ENCODE results near the gene FLNC.

FLNC gene

DNA sequence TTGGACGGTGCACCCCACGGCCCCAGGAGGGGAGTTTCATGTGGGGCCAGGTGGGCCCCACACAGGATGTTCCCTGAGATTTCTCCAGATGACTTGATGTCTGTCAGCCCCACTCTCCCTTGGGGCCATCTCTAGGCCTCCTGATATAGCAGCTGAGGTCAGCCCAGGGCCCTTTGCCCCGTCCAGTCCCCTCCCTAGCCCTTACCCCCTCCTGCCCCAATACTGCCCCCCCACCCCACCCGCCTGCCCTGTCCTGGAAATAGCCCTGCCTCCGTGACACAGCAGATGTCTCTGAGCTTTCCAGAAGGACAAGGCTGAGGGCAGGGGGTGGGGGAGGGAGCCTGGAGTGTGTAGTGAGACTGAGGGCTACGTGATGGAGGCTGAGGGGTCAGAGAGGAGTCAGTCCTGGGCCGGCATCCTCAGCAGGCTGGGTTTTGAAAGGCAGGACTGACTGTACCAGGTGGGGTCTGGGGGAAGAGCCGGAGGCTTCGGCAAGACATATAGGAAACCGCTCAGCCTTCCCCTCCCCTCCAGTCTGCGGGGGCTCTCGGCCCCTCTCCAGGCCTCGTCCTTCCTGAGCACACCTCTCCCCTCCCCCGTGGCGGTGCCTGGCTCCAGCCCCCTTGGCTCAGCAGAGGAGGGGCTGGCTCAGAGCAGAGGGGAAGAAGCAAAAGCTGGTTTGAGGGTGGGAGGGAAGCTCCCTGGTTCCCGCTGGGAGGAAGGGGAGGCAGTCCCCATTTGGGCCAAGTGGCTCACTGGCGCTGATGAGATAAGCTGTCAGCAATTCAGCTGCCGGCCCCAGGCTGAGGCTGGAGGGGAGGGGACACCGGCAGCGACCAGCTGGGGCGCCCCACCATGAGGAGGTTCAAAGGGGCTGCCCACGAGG is 2.0 kb downstream of the FLNC start:
- no peak for DNase-seq

DNA sequence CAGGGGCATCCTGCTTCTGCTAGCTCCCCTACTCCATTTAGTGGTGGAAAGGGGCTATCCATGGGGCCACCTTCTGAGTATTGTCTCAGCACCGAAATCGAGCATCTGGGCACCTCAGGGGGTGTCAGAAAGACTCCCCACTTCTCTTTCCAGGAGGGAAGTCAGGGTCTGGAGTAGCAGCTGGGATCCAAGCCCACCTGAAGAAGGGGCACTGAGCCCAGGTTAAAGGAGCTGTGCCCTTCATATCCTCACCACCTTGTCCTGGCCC is 2.6 kb downstream of the FLNC start:
- no peak for DNase-seq

DNA sequence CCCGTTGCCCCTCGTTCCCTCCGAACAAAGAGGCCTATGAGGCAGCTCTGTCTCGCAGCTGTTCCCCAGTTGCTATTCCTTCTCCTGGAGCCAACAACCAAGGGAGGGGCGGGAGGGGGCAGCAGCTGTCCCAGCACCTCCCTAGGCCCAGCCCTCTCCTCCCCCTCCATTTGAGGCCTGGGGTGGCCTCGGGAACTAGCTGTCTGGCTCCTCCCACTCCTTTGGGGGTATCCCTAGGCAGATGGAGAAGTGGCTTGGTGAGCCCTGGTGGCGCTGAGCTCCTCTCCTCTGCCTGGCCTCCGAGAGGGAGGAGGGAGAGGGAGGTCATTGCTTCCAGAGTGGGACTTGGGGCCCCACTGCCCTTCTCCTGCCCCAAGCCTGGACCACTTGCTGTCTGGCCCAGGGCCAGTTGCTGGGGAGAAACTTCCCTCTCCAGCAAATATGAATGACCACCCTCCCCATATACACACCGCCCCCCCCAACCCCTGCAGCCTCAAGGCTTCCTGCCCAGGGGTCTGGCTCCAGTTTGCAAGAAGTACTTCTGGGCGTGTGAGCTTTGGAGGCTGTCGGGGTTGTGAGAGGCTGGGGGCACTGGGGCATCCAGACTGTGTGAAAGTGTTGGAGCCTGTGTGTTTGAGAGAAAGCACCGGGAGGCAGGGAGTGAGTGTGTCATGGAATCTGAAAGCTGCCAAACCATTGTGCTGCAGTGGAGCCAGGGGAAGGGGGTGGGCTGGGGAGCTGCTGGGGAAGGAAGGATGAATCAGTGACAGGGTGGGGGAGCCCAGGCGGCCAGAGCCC is 3.1 kb downstream of the FLNC start:
- DNase-seq, result no peak

DNA sequence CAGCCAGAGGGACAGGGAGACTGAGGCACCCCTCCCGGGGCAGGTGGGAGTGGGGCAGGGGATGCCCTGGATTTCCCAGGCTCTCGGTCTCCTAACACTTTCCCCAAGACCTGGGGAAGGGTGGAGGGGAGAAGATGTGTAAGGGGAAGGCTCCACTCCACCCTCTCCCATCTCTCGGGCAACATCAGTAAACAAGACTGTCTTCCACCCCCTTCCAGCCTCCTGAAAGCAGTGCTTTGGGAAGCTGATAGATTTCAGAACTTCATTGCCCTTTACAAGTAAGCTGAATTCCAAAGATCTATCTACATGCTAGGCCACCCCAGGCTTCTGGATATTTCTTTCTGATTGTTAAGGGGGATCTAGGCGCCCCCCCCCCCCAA is 3.7 kb downstream of the FLNC start:
- no peak for DNase-seq

DNA sequence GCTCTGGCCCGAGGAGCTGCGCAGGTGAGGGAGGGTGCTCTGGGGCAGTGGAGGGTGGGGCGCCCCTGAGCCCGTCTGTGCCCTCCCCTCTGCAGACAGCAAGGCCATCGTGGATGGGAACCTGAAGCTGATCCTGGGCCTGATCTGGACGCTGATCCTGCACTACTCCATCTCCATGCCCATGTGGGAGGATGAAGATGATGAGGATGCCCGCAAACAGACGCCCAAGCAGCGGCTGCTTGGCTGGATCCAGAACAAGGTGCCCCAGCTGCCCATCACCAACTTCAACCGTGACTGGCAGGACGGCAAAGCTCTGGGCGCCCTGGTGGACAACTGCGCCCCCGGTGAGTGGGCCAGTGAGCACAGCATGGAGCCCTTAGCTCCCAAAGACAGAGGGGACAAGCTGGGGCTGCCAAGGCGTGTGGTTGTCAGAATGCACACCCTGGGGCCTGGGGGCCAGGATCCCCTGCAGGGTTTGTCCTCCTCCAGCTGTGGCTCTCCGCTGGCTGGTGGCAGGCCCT is 5.1 kb downstream of the FLNC start:
- no peak for DNase-seq

DNA sequence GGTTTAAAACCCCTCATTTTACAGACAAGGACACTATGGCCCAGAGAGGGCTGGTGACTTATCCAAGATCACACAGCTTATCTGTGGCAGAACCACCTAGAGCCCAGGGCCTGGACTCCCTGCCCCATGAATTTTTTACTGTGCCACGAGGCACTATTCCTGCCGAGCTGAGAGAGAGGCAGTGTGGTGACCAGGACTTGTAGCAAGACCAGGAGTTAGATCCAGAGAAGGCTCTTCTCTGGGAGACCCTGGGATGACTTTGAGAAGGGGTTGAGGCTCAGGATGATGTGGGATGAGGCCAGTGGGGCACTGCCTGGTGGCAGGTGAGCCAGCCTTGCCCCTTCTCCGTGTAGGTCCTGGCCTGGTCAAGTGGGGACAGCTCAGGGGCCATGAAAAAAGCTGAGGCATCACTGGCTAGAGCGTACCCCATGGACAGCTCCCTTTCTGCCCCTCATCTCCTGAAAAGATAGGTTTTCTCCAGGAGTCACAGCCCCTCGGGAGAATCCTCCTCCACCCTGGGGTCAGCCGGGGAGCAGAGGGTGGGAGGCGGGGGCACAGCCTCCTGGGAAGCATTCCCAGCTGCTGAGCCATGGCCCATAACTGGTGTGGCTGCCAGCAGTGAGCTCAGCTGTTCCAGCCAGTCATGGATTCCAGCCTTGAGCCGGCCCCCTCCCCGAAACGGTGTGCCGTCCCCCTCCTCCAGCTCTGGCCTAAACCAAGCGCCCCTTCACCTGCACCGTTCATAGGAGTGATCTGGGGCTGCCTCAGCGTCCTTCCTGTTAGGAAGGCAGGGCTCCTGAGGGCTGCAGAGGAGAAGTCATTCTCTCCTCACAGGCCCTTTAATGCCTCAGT is 5.8 kb downstream of the FLNC start:
- no peak for DNase-seq

DNA sequence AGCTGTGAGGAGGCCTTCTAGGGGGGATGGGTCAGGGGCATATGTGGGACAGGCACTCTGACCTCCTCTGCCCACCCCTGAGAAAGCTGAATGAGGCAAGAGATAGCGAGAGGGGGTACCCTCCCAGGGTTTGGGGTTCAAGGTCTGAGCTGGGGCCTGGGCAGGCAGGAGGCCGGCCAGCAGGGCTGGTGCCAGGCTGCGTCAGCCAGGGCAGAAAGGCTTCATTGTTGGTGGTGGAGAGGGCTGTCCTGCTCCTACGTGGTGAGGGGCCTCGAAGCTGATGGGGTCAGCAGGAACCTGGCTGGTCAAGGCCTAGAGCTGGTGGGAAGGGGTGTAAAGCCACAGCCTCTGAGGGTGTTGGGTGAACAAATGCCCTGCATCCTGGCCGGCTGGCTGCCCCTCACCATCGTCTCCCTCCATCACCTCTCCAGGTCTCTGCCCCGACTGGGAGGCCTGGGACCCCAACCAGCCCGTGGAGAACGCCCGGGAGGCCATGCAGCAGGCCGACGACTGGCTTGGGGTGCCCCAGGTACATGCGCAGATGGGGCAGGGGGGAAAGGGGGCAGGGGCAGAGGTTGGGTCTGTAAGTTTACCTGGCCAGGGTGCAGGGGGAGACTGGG is 6.6 kb downstream of the FLNC start:
- DNase-seq, result no peak

DNA sequence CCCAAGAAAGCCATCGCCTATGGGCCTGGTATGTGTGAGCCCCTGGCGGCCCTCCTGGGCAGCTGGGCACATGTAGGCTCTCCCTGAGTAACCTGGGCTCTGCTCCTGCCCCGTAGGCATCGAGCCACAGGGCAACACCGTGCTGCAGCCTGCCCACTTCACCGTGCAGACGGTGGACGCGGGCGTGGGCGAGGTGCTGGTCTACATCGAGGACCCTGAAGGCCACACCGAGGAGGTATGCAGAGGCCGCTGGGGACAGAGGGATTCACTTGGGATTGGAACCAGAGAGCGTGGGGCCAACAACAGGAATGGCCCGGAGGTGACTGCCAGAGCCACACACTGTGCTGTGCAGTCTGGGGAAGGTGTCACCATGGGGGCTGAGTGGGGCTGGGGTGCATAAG is 7.3 kb downstream of the FLNC start:
- no peak for DNase-seq

DNA sequence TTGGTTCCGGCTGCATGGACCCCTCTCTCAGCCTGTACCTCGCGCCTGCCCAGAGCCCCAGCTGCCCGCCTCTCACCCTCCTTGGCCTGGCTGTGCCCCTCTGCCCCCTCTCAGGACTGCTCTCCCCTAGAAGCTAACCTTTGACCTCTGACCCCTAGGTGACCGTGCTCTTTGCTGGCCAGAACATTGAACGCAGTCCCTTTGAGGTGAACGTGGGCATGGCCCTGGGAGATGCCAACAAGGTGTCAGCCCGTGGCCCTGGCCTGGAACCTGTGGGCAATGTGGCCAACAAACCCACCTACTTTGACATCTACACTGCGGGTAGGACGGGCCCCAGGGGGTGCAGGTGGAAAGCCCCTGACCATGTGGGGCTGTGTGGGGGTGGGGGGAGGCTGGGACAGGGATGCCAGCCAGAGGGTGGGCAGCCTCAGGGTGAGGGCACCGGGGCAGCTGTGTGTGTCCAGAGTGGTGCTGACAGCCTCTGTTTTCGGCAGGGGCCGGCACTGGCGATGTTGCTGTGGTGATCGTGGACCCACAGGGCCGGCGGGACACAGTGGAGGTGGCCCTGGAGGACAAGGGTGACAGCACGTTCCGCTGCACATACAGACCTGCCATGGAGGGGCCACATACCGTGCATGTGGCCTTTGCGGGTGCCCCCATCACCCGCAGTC is 8.0 kb downstream of the FLNC start:
- no peak for DNase-seq

DNA sequence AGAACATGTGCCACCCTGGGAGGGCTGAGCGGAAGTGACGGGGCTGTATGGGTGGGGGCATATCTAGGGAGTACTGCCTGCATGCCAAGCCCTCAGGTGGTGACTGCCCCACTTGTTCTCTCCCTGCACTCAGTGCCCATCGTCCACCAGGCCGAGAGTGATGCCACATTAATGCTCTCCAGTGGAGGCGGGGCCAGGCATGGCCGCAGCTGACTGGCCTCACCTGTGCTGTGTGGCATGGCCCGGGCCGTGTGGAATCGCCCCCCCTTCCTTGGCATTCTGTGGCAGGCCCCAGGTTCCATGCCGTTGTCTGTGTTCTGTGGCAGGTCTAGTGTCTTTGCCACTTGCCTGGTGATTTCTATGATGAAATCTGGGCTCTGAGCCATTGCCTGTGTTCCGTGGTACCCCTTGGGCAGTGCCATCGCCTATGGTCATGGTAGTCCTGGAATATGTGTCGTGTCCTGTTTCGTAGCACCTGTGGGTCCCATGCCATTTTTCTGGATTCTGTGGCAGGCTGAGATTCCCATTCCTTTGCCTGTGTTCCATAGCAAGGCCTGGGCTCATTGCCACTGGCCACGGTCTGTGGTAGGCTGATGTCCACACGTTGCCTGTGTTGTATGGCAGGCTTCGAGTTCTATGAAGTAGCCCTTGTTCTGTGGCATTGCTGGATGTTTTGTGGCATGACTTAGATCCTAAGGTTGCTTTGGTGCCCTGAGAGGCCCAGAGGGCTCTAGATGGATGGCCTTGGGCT is 8.9 kb downstream of the FLNC start:
- no peak for DNase-seq

DNA sequence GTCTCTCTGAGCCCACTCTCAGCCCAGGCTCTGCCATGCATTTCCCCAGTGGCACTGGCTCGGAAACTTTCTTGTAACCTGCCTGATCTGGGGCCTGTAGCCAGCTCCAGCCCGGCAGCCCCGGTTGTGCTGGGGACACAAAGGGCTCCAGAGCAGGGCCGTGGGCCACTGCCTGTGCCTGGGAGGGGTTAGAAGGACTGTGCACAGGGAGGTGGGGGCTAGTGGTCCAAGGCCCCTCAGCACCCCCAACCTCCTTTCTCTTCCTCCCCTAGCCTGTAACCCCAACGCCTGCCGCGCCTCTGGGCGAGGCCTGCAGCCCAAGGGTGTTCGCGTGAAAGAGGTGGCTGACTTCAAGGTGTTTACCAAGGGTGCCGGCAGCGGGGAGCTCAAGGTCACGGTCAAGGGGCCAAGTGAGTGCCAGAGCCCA is 9.6 kb downstream of the FLNC start:
- no peak for DNase-seq

DNA sequence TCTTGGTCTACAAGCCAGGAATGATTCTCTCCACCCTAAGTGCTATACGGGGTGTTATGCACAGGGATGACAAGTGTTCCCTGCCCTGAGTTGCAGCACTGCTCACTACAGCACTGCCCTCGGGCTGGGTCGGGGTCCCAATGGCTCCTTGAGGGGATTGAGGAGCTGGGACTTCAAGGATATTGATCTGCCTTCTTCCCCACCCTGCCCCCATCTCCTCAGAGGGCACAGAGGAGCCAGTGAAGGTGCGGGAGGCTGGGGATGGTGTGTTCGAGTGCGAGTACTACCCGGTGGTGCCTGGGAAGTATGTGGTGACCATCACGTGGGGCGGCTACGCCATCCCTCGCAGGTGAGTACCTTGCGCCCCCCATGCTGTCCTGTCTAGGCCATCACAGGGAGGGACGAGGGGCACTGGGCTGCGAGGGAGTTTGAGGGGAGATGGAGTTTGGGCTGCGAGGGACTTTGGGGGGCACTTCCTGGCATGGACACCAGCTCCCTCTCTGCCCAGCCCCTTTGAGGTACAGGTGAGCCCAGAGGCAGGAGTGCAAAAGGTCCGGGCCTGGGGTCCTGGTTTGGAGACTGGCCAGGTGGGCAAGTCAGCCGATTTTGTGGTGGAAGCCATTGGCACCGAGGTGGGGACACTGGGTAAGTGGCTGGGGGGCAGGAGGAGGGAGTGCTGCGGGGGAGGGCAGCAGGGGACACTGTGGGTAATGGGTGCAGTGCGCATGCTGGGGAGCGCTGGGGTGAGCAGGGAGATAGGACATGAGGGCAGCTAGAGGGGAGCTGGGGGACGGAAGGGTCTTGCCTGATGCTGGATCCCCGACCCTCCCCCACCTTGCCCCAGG is 10.3 kb downstream of the FLNC start:
- no peak for DNase-seq

DNA sequence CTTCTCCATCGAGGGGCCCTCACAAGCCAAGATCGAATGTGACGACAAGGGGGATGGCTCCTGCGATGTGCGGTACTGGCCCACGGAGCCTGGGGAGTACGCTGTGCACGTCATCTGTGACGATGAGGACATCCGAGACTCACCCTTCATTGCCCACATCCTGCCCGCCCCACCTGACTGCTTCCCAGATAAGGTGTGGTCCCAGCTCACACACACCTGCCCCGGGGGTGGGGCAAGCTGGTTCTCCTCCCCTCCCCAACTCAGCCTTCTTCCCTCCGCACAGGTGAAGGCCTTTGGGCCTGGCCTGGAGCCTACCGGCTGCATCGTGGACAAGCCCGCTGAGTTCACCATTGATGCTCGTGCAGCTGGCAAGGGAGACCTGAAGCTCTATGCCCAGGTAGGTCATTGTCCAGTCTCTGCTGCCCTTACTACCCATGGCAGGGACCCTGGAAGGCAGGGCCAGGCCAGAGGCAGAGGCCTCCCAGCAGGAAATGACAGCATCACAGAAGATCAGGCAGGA is 11.0 kb downstream of the FLNC start:
- DNase-seq, result no peak

DNA sequence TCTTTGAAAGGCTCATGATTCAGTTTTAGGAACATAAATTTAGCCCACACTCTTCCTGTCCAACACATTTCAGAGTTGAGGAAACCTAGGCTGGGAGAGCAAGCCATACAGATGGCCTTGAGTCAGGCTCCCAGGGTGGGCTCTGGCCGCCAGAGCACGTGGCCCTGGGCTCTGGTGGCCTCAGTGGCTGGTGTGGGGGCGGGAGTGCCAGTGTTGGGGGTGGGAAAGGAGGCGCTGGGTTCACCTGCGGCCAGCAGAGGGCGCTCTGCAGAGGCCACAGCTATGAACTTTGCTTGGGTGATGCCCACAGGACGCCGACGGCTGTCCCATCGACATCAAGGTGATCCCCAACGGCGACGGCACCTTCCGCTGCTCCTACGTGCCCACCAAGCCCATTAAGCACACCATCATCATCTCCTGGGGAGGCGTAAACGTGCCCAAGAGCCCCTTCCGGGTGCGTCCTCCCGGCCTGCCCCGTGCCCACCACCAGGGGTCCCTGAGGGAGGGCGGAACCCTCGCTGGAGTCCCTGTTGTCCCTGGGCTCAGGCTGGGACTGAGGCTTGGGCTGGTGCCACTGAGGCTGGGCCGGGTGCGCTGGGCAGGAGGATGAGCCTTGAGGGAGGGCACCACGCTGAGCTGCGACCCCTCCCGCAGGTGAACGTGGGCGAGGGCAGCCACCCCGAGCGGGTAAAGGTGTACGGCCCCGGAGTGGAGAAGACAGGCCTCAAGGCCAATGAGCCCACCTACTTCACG is 11.9 kb downstream of the FLNC start:
- DNase-seq, result peak; percentile 69

DNA sequence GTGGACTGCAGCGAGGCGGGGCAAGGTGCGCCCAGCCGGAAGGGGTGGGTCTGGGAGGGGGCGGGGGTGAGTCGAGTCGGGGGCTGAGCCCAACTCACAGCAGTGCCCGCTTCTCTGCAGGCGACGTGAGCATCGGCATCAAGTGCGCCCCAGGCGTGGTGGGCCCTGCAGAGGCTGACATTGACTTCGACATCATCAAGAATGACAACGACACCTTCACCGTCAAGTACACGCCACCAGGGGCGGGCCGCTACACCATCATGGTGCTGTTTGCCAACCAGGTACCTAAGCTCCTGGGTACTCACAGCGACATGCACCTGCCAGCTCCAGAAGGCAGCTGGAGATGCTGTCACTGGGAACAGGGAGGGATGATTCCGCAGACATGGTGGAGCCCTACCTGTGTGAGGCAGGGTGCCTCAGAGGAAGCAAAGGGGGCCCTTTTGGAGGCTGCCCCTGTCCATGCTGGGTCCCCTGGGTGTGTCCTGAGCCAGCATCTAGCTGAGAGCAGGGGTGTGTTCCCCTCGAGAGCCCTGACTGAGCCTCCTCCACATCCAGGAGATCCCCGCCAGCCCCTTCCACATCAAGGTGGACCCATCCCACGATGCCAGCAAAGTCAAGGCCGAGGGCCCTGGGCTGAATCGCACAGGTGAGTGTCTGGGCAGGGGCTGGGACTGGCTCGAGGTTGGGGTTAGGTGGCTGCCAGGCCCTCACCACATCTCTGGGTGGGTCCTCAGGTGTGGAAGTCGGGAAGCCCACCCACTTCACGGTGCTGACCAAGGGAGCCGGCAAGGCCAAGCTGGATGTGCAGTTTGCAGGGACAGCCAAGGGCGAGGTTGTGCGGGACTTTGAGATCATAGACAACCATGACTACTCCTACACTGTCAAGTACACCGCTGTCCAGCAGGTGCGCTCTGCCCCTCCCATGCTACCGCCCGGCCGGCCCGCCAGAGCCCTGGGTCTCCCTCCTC is 12.8 kb downstream of the FLNC start:
- no peak for DNase-seq

DNA sequence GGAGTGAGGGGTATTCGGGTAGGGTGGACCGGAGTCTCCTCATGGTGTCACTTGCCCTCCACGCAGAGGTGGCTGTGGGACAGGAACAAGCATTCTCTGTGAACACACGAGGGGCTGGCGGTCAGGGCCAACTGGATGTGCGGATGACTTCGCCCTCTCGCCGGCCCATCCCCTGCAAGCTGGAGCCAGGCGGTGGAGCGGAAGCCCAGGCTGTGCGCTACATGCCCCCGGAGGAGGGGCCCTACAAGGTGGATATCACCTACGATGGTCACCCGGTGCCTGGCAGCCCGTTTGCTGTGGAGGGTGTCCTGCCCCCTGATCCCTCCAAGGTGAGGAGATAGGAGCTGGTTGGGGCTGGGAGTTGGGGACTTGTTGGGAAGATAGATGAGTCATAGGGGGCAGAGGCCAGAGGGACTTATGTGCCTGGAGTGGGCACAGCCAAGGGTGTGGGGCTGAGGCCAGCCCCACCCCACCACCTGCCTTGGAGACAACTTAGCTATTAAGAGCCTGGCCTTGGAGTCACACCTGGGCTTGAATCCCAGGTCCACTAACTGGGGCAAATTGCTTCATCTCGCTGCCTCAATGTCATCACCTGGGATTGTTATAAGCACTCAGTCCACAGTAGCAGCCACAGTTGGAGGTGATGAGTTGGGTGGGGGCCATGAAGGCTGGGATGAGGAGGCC is 13.9 kb downstream of the FLNC start:
- DNase-seq, result no peak

DNA sequence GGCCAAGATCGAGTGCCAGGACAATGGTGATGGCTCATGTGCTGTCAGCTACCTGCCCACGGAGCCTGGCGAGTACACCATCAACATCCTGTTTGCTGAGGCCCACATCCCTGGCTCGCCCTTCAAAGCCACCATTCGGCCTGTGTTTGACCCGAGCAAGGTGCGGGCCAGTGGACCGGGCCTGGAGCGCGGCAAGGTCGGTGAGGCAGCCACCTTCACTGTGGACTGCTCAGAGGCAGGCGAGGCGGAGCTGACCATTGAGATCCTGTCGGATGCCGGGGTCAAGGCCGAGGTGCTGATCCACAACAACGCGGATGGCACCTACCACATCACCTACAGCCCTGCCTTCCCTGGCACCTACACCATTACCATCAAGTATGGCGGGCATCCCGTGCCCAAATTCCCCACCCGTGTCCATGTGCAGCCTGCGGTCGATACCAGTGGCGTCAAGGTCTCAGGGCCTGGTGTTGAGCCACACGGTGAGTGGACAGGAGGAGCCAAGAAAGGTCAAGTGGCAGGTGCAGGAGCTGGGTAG is 14.6 kb downstream of the FLNC start:
- DNase-seq, result no peak
